Hematopoietic multipotent progenitor cell treated with erythropoietin and hydrocortisone succinate and interleukin-3 and kit ligand, for 8 days (in vitro differentiated cells): ENCODE results near the gene SH3BGRL.

Source experiments
- DNase-seq: peaks from one replicate; pipeline ENCODE4 v3.0.0-alpha.2; 2015

The SH3BGRL gene

DNA sequence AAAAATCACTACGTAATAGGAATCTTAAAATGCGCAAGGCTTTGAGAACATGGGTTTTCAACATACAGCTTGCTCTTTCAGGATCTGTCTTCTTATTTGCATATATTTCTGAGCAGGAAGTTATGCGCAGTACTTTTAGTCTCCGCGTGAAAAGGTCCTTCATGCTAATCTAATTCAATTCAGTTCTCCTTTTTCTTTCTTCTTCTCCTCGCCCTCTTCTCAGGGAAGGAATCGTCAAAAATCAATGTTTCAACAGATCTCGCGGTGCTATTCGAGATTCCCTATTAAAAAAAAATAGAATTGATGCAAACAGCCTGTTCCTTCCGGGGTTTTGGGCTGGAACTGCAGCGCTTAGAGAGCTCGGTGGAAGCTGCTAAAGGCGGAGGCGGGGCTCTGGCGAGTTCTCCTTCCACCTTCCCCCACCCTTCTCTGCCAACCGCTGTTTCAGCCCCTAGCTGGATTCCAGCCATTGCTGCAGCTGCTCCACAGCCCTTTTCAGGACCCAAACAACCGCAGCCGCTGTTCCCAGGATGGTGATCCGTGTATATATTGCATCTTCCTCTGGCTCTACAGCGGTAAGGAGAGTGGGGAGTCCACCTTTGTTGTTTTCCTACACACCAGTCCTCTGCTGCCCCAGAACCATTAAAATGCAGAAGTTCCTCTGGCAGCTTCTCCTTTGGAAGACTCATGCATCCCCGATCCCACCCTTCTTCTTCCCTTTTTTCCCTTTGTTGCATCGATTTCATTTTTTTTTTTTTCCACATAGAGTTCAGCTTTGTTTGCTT is at the start of gene SH3BGRL, which contains the start of gene HMGN5:
Gene SH3BGRL (plus strand): TSS at position 432 of the 785 bp plus-strand sequence. CDS start 99 bp downstream, at position 531.
Gene HMGN5 (minus strand): TSS at position 243 of the 785 bp plus-strand sequence. CDS start 80,364 bp downstream, outside the sequence.
- DNase-seq, result peak; percentile 88

DNA sequence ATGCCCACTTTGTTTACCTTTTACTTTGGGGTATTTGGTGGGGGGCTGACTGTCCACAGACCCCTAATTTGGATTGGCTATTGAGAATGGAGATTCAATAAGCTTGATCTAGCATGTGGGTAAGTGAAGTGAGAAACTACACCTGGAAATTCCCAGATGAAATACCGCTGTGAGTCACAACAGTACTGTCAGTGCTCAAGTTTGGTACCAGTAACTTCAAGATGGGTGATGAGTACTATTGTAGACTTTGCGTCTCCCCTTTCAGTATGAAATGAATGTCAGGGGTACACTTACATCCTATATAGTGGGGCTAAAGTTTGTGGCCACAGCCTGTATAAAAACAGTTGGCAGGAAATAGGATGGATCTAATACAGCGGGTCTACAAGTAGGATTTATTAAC is 33.5 kb upstream of the SH3BGRL start:
- DNase-seq, result no peak

DNA sequence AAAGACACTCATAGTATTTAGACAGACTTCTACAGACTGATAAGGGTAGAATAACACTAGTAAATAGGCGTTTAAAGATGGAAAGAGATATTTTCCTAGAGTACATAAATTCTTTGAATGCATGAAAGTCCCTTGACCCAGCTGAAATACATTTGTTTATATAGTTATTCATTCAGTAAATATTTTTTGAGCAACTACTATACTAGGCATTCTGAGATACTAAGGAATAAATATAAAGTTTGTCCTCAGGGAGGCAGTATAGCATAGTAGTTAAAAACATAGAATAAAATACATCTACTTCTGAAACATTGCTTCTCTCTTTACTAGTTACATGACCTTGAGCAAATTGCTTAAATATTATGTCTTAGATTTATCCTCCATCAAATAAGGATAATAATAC is 27.6 kb upstream of the SH3BGRL start:
- peak; percentile 45 for DNase-seq

DNA sequence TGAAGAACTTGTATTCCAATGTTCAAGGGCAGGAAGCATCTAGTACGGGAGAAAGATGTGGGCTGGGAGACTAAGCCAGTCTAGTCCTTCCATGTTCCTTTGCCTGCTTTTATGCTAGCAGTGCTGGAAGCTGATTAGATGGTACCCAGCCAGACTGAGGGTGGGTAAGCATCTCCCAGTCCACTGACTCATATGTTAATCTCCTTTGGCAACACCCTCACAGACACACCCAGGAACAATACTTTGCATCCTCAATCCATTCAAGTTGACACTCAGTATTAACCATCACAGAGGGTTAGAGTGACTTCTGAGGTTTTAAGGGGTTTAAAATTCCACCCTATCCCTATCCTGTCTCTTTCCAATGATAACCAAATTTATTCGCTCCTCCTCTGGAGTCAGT is 6.6 kb upstream of the SH3BGRL start:
- DNase-seq, result peak; percentile 25

DNA sequence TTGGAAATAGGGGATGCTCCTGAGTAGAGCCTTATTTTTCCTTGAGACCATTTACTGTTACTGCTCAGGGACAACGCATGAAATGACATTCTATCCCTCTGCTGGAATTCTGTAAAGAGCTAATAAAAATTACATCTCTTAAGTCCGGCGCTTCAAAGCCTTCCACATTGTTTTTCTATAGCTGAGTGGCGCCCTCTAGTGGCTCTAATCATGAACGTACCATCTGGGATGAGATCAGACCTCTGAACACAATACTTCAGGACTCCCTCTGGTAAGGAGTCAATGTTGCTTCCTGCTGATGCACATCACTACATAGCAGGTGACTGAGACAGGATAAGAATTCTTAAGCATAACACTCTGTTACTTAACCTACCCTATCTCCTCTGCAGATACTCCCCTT is 6.2 kb upstream of the SH3BGRL start:
- DNase-seq, result peak; percentile 74

DNA sequence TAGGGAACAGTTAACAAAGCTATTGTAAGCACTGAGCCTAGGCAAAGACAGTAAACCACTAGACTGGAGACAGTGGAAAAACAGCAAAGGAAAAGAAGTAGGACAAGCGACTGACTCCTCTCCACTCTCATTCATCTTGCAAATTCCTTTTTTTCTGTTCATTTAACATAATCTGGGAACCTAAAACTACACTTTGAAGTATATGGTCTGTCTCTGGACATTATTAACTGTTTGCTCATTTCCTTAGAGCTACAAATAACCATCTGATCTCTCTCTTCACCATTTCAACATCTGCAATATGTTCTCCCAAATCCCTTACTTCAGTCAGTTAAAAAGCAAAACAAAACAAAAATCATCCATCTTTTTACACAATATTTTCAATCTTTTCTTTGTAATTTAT is 831 bp upstream of the SH3BGRL start:
- no peak for DNase-seq

DNA sequence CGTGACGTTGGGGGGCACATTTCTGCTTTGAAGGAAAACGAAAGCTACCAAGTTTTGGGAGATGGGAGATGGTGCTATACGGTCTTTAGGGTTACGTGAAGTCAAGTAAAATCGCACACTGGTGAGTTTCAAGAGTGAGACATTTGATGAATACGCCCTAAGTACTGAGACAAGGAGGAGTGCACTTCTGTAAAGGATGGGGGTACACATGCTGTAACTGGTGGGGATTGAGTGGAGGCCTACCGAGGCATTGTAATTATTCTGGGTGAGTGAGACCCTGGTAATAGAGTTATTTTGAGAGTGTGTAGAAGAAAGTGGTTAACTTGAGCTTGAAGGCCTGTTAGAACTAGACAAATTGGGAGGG is 536 bp downstream of the SH3BGRL start:
- DNase-seq, result peak; percentile 49

DNA sequence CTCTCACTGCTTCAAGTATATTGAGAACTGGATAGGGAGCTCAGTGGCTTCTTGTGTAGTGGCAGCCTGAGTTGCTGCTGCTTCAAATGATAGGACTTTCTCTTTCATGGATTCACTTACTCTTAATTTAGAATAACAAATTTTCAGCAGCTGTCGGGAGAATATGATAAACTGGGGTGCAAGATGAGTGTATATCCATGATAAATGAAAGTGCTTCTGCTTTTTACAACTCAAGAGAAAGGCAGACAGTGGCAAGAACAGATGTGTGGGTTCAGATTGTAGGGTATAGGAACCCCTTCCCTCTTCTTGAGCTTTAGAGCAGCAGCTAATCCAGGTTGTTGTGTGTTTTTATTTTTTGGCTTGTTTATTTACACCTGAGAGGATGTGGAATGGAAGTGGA is 1.0 kb downstream of the SH3BGRL start:
- peak; percentile 65 for DNase-seq

DNA sequence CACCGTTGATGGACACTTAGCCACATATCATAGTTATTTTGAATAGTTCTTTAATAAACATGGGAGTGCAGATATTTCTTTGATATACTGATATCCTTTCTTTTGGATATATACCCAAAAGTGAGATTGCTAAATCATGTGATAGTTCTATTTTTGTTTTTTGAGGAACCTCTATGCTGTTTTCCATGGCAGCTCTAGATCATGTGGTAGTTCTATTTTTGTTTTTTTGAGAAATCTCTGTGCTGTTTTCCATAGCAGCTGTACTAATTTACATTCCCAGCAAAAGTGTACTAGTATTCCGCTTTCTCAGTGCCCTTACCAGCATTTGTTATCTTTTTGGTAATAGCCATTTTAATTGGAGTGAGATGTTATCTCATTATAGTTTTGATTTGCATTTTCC is 3.6 kb downstream of the SH3BGRL start:
- DNase-seq, result no peak

DNA sequence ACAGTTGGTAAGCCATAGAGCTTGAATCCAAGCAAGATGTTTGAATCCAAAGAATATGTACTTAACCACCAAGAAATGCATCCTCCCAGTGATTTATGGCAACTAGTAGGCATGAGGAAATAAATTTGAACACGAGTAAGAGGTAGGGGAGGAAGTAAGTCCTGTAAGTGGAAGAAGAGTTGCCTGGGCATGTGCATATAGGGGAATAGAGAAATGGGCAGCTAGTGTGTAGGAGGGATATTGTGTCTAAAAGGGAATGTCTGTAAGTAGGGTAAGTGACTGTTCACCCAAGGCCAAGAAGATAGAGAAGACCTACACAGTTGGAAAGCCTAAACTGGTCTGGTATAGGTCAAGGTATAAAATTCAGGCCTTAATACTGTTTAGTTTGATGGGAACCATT is 4.6 kb downstream of the SH3BGRL start:
- no peak for DNase-seq

DNA sequence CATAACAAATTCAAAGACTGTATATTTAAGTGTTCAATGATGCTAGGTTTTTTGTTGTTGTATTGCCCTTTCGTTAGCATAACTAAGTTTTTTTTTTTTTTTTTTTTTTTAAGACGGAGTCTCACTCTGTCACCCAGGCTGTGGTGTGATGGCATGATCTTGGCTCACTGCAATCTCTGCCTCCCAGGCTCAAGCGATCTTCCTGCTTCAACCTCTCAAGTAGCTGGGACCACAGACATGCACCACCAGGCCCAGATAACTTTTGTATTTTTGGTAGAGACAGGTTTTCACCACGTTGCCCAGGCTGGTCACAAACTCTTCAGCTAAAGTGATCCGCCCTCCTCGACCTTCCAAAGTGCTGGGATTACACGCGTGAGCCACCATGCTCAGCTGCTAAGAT is 7.0 kb downstream of the SH3BGRL start:
- DNase-seq, result peak; percentile 51

DNA sequence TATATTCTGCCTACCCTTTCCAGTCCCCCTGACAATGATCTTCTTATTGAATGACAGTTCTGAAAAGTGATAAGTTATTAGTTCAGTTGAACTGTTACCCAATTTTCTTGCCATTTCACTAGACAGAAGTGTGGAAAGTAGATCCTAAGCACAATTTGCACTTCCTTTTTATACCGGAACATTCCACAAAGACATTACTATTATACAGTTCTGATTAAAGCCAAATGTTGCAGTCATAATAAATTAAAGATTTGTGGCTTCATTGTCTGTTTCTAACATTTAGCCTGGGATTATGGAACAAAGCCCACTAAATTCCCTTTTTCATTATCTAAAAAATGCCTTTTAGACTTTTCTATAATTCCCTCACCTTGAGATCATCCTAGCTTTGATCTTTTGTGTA is 13.8 kb downstream of the SH3BGRL start:
- no peak for DNase-seq

DNA sequence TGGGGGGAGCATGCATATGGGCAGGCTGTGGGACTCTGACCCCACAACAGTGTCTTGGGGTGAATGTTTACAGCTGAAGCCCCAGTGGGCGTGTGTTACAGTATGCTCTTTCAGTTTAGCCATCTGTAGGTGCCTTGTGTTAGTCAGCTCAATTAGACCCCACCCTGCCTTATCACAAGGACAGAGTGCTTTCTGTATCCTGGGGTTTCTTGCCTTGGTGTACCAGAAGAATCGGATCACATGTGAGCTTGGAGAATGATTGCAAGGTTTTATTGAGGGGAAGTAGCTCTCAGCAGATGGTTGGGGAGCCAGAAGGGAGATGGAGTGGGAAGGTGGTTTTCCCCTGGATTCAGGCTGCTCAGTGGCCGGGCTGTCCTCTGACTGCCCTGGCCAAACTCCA is 27.3 kb downstream of the SH3BGRL start:
- DNase-seq, result peak; percentile 90

DNA sequence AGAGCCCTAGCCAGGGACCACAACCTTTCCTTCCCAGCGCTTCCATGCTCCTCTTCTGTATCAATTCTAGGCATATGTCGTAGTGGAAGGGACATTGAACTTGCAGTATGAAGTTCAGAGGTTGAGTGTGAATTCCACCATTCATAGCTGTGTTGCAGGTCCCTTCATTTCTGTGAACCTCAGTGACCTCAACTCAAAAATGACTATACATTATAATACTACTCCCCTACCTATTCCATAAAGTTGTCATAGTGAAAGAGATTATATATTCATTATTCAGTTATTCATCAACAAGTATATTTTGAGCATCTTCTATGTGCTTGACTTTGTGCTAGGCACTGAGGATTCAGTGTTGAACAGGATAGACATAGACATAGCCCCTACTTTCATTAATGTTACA is 28.0 kb downstream of the SH3BGRL start:
- no peak for DNase-seq

DNA sequence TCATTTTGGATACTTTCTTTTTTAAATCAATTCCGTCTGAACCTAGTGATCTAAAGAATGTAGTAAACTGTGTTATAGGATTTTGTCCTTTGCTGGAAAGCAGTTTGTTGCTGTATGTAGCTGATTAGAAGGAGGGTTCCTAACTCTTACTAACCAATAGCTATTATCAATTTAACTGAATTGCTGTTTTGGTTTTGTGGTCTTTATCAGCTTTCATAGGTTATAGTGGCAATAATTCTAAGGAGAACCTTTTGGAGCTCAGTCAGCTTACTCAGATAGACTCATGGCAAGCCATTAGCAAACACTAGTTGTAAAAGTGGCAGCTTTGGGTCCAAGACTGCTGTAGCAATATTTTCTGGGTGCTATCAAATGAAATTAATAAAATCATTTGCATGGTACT is 29.6 kb downstream of the SH3BGRL start:
- peak; percentile 65 for DNase-seq

DNA sequence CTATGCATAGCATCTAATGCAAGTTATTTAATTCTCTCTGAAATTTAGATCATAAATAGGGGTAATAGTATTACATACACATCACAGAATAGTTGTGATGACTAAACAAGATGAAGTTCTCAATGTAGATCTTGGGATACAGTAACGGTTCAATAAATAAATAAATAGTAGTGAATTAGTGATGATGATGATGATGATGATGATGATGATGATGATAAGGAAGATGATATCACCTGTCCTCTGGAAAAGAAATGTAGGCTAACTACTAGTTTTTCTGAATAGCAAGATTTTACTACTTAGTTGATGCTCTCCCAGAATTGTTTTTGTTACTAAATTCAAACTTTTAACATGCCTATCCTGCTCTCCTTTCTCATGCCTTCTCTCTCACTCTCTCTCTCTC is 30.3 kb downstream of the SH3BGRL start:
- no peak for DNase-seq

DNA sequence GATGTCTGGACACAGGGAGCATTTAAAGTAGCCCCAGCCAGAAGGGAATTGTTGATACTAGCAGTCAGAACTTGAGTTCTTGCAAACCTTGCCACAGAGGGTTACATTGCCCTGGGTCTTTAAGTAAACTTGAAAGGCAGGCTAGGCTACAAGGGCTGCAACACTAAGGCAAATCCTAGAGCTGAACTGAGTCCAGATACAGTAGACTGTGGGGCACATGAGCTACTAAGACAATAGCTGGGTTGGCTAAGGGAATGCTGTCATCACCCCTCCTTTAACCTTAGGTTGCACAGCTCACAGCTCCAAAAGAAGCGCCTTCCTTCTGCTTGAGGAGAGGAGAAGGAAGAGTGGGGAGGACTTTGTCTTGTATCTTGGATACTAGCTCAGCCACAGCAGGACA is 35.6 kb downstream of the SH3BGRL start:
- DNase-seq, result no peak

DNA sequence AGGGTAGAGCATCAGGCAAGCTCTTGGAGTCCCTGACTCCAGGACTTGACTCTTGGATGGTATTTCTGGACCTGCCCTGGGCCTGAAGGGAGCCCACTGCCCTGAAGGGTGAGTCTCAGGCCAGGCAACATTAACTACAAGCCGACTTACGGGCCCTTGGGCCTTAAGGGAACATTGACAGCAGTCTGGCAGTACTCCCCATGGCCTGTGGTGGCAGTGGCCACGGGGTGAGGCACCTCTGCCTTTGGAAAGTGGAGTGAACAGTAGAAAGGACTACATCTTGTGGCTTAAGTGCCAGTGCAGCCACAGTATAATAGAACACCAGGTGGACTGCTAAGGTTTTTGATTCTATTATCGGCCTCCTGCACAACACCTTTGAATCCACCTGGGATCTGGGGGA is 36.3 kb downstream of the SH3BGRL start:
- DNase-seq, result no peak

DNA sequence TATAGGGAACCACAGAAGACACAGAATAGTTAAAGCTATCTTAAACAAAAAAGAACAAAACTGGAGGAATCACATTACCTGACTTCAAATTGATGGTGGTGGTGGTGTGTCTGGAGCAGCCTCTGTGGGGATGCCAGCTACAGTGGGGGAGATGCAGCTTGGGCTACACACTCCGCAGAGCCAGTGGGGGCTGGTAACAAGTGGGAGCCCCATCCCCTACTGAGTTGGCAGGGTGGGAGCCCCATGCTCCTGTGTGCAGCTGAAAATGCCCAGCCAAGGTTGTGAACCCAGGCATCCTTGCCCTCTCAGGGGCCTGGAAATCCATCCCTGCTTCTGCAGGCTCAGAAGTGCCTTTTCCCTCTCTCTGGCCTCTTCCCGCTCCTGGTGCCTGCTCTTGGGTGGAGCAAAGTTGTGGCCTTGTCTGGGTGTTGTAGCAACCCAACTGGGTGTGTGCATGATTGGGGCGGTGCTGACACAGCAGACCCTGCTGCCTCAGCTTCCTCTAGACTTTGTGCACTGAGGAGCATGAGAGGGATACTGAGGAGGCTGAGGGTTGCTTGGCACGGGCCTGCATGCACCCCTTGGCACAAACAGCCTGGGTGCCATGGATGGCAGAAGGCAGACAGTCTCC is 38.9 kb downstream of the SH3BGRL start:
- no peak for DNase-seq

DNA sequence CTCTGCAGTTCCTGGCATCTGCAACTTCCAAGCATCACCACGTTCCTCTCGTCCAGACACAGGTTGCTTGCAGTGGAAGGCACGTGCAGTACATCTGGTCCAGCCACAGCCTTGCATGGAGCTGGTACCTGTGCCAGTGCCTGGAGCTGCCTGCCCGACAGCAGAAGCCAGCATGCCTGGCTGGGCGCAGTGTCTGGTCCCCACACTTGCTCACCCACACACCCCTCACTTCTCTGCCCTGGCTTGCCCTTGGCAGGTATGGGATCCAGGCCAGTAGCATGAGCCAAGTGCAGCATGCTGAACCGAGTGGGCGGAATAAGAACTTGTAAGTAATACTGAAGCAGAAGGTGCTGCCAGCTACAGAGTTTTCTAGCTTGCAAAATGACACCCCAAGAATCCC is 39.9 kb downstream of the SH3BGRL start:
- no peak for DNase-seq

DNA sequence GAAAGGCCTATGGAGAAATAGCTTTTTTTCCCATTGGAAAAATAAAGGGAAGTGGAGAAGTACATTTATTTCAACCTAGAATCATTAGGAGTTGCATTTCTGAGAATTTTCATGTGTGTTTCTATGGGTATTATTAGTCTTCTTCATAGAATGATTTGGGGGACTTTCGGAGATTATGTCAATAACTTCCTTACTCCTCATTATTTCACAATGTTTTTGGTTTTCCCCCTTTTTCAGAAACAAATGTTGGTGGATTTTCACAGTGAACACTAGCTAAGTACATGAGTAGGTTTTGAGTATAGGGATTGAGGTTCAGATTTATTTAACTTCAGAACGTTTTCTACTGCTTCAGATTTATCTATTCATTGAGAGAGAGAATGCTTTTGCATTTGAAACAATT is 54.0 kb downstream of the SH3BGRL start:
- DNase-seq, result no peak

DNA sequence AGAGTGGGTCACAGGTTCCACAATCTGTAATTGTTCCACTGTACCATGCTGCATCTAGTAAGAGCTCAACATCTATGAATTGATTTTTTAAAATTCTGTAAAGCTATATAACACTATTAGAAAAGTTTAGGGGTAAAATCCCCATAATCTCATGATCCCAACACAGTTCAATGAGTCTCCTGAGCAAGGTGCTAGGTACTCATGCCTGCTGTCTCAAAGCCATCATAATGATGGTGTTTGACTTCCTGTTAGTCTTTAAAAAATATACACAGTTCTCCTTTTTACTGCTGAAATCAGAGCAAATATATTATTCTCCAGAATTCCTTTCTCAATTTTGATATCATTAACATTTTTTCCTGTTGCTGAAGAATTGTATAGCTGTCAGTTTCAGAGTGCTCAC is 55.9 kb downstream of the SH3BGRL start:
- no peak for DNase-seq

DNA sequence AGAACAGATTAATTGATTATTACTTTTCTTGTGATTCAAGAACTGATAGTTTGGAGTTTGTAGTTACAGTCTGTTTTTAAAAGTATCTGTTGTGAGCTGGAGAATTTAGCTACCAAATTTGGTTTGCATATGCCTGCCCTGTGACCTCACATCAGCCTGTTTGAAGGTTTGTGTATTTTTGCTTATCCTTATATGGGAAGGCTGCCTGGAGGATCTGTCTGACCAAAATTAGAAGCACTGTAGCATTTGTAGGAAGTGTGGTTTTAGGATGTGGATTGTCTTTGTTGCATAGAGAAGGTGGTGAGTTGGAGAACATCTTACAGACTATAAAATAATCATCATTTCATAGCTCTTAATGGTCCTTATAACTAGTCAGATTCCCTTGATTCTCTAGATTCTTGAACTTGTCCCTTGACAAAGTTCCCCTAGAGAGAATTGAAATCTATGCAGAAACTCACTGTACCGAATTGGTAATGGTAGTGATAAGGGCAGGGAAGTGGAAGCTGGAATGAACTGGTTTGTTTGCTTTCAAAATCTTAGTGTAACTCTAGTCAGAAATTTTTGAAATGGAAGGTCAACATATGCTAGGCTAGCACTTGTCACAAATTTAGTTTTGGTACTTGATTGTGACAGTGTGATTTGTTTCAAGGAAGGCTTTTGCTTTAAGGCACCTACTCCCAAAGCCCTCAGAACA is 57.3 kb downstream of the SH3BGRL start:
- no peak for DNase-seq
